ENCODE measurements around the gene PNRC1. TPM values are rescaled to one million over a fixed set of nuclear protein-coding genes. Genes with fewer than 3 reads are reported as not detected.
"Not testable (repeated sequence)": the region's sequence is repeated elsewhere in the genome, so short reads cannot be mapped to it uniquely, and the experiment has no call there.

PNRC1 gene
- total and polyA plus RNA-seq, 8 donors = 30.2 to 170 (median 115) TPM

- intact Hi-C loops (cut with DNase I) = no loop called here
- no peak overlapping the region for H3K27ac ChIP-seq
- WGBS, 2 donors = 59 to 80% methylated on average over 5 of the region's 5 CpGs
Measured at GRCh38 chr6:89058627-89059026, 21.9 kb upstream of the PNRC1 start.

GRCh38 chr6:89059227-89059626 lies 21.3 kb upstream of the PNRC1 start:
- FAIRE-seq = no peak

More at GRCh38 chr6:89058627-89059026, 21.9 kb upstream of the PNRC1 start:
- Histone ChIP-seq H3K36me3 (no peaks in the 10 kb centered on the region), H3K4me1 (no peaks in the 10 kb centered on the region), H3K9me3 (no peaks in the 10 kb centered on the region), H3K4me3 (no peak overlapping the region), H3K27me3 (no peaks in the 10 kb centered on the region)
- FAIRE-seq = no peak
- TF ChIP-seq CTCF (IDR thresholded peaks at IDR 0.05) = no peak
- DNase-seq = no peak
- no peak for ATAC-seq

GRCh38 chr6:89063881-89064280 lies 16.7 kb upstream of the PNRC1 start:
- Histone ChIP-seq H3K9me3 (no peaks in the 10 kb centered on the region), H3K36me3 (no peaks in the 10 kb centered on the region), H3K4me3 (no peak overlapping the region), H3K27ac (no peak overlapping the region), H3K4me1 (peaks cover 0 to 16% (median 0%) of the 10 kb centered on the region in 3 donors), H3K27me3 (no peaks in the 10 kb centered on the region)
- TF ChIP-seq CTCF (IDR thresholded peaks at IDR 0.05) = no peak
- FAIRE-seq (no peak), ATAC-seq (no peak), DNase-seq (no peak)
- intact Hi-C loops (cut with DNase I) = no loop called here
- WGBS, 2 donors = 90 to 100% methylated on average over 1 of the region's 1 CpG

More at GRCh38 chr6:89059227-89059626, 21.3 kb upstream of the PNRC1 start:
- DNase-seq = no peak
- no peaks in the 10 kb centered on the region for H3K36me3 ChIP-seq
- H3K4me1 ChIP-seq = no peaks in the 10 kb centered on the region
- no peak overlapping the region for H3K4me3 ChIP-seq
- no peak overlapping the region for H3K27ac ChIP-seq
- WGBS, 2 donors = 92 to 95% methylated on average over 12 of the region's 12 CpGs
- no peaks in the 10 kb centered on the region for H3K27me3 ChIP-seq
- H3K9me3 ChIP-seq = no peaks in the 10 kb centered on the region
- TF ChIP-seq CTCF (IDR thresholded peaks at IDR 0.05) = no peak
- intact Hi-C loops (cut with DNase I) = no loop called here
- no peak for ATAC-seq

GRCh38 chr6:89064931-89065330 lies 15.6 kb upstream of the PNRC1 start:
- ATAC-seq; H3K27me3 ChIP-seq; intact Hi-C loops (cut with DNase I); H3K36me3 ChIP-seq; H3K4me3 ChIP-seq; H3K27ac ChIP-seq; FAIRE-seq; H3K9me3 ChIP-seq: not testable (repeated sequence)
- peak in 1 of 6 donors; percentile 65 for DNase-seq
- H3K4me1 ChIP-seq = peaks cover 0 to 16% (median 0%) of the 10 kb centered on the region in 3 donors
- 92 to 99% methylated on average over 19 to 22 of the region's 22 CpGs for WGBS, 2 donors

- ATAC-seq; H3K27ac ChIP-seq; H3K9me3 ChIP-seq; FAIRE-seq; H3K36me3 ChIP-seq; H3K27me3 ChIP-seq; intact Hi-C loops (cut with DNase I); H3K4me3 ChIP-seq; DNase-seq: not testable (repeated sequence)
- peaks cover 0 to 16% (median 0%) of the 10 kb centered on the region in 3 donors for H3K4me1 ChIP-seq
- WGBS, 2 donors = 94 to 97% methylated on average over 8 to 9 of the region's 9 CpGs
Measured at GRCh38 chr6:89066121-89066520, 14.4 kb upstream of the PNRC1 start.

DNA sequence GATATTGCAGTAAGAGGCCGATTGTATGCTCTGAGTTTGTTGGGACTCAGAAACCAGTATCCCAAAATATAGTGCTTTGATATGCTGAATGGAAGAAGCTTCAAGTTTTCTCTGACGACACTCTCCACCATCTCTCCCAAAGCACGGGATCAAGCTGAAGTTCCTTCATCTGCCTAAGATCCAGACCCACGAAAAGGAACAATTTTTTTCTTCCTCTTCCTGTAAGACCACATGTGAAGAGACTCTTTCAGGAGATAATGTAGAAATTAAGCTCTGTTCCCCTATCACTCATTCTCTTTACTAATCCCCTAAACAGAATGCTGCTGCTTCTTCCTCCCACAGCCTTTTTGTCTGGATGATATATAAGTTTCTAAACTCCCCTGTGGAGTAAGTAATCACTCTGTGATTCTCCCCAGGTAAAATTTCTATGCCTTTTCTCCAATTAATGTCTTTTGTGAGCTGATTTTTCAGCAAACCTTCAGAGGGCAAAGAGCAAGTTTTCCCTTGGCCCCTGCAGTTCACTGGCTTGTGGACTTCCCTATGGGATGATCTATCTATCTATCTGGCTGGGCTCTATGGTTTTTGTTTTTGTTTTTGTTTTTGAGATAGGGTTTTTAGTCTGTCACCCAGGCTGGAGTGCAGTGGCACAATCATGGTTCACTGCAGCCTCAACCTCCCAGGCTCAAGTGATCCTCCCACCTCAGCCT lies 13.5 kb upstream of the PNRC1 start:
- Histone ChIP-seq H3K4me1 (peaks cover 0 to 16% (median 0%) of the 10 kb centered on the region in 3 donors), H3K27ac (peak overlapping the region in 1 of 4 donors; percentile 51), H3K36me3 (no peaks in the 10 kb centered on the region), H3K9me3 (no peaks in the 10 kb centered on the region), H3K27me3 (no peaks in the 10 kb centered on the region), H3K4me3 (no peak overlapping the region)
- DNase-seq (no peak), ATAC-seq (peak in 2 of 4 donors; percentile 39 to 60), FAIRE-seq (no peak)
- 78 to 84% methylated on average over 4 of the region's 4 CpGs for WGBS, 2 donors
- intact Hi-C loops (cut with DNase I) = no loop called here
- TF ChIP-seq CTCF (IDR thresholded peaks at IDR 0.05) = no peak
